ENCODE results near the gene RBBP7.

RBBP7 gene

GRCh38 chrX:16822723-16823122 lies 47.4 kb downstream of the RBBP7 start:
- no peak for DNase-seq

- DNase-seq, result no peak
These were observed 50.5 kb downstream of the RBBP7 start for GRCh38 chrX:16819634-16820033.

- DNase-seq, result no peak
These were observed 55.6 kb downstream of the RBBP7 start for GRCh38 chrX:16814597-16814996.

GRCh38 chrX:16807976-16808542 lies 62.1 kb downstream of the RBBP7 start:
- DNase-seq, result no peak

GRCh38 chrX:16807548-16807947 lies 62.6 kb downstream of the RBBP7 start:
- no peak for DNase-seq

- no peak for DNase-seq
These were observed 65.2 kb downstream of the RBBP7 start for GRCh38 chrX:16804923-16805464.

GRCh38 chrX:16797841-16798240 lies 72.3 kb downstream of the RBBP7 start:
- DNase-seq, result no peak

- no peak for DNase-seq
These were observed 72.8 kb downstream of the RBBP7 start for GRCh38 chrX:16797358-16797757.

GRCh38 chrX:16796298-16796697 lies 73.9 kb downstream of the RBBP7 start:
- DNase-seq, result no peak

Data from NCI-H1417 treated with DMSO at 0.1 percent for 48 hours (cell line).